ENCODE measurements around the gene CDC42BPA.

DNA sequence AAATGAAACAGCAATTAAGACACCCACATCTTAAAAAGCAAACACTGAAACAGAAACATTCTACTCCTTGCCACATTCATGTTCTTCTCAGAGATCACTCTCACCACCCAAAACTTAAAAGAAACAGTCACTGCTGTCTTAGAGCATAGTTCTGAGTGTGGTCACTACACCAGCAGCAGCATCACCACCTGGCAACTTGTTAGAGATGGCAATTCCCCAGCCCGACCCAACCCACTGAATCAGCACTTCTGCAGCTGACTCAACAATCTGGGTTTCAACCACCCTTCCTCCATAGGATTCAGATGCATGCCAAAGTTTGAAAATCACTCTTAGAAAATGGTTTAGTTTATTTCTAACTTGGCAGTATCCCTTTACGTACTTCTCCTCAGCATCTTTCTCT is 126.1 kb downstream of the CDC42BPA start:
- TF ChIP-seq, protein P1, sequence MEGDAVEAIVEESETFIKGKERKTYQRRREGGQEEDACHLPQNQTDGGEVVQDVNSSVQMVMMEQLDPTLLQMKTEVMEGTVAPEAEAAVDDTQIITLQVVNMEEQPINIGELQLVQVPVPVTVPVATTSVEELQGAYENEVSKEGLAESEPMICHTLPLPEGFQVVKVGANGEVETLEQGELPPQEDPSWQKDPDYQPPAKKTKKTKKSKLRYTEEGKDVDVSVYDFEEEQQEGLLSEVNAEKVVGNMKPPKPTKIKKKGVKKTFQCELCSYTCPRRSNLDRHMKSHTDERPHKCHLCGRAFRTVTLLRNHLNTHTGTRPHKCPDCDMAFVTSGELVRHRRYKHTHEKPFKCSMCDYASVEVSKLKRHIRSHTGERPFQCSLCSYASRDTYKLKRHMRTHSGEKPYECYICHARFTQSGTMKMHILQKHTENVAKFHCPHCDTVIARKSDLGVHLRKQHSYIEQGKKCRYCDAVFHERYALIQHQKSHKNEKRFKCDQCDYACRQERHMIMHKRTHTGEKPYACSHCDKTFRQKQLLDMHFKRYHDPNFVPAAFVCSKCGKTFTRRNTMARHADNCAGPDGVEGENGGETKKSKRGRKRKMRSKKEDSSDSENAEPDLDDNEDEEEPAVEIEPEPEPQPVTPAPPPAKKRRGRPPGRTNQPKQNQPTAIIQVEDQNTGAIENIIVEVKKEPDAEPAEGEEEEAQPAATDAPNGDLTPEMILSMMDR (IDR thresholded peaks at IDR 0.05; ENCODE audit: borderline replicate concordance, extremely low read depth, low read length, poor library complexity, severe bottlenecking): no peak
- TF ChIP-seq EZH2 (IDR thresholded peaks at IDR 0.05; ENCODE audit: borderline replicate concordance, low read depth, low read length, severe bottlenecking): no peak
